Transverse colon (tissue), 4 donors: ENCODE measurements around the gene MACROH2A2. TPM values are rescaled to one million over a fixed set of nuclear protein-coding genes. Genes with fewer than 3 reads are reported as not detected.
"Not testable (repeated sequence)": the region's sequence is repeated elsewhere in the genome, so short reads cannot be mapped to it uniquely, and the experiment has no call there.

Experiments used
- DNase-seq: peaks from one replicate; pipeline ENCODE4 v3.0.0-alpha.2; 2019
- H3K27ac ChIP-seq, 4 donors: fragments of 200-600 bp; sonication (generic); 2 replicates each; pipeline ENCODE4 v1.5.1; 2016 to 2018; ENCODE audit warnings: inconsistent platforms in 4 of 4
- H3K27me3 ChIP-seq: fragments of 200-600 bp; sonication (generic); 2 replicates; pipeline ENCODE4 v1.5.1; 2017; ENCODE audit warnings: inconsistent platforms
- H3K36me3 ChIP-seq, 4 donors: fragments of 200-600 bp; sonication (generic); 2 replicates each; pipeline ENCODE4 v1.5.1; 2017 to 2019; ENCODE audit warnings: inconsistent platforms in 4 of 4
- H3K4me1 ChIP-seq, 4 donors: fragments of 200-600 bp; sonication (generic); 2 replicates each; pipeline ENCODE4 v1.5.1; 2017 to 2020; ENCODE audit warnings: inconsistent platforms in 4 of 4
- H3K4me3 ChIP-seq, 4 donors: fragments of 200-600 bp; sonication (generic); 1 replicate in 1 of 4; 2 replicates in 3 of 4; pipeline versions ENCODE4 v1.5.1 to v1.6.1; 2017 to 2019; ENCODE audit warnings: inconsistent platforms in 4 of 4
- H3K9me3 ChIP-seq, 2 donors: fragments of 200-600 bp; sonication (generic); 2 replicates each; pipeline ENCODE4 v1.5.1; 2017 to 2019; ENCODE audit warnings: inconsistent platforms in 2 of 2
- CTCF ChIP-seq, 5 experiments: fragments of 200-600 bp in 3 of 5; fragments of 450-650 bp in 2 of 5; sonication (generic) in 3 of 5; IDR thresholded peaks; 1 replicate in 2 of 5; 2 replicates in 3 of 5; pipeline ENCODE4 v1.5.1; 2016 to 2017; ENCODE audit warnings: antibody characterized with exemption in 5 of 5, inconsistent platforms in 3 of 5, mild to moderate bottlenecking in 2 of 5, moderate library complexity in 1 of 5
- EP300 ChIP-seq: sonication (generic); formaldehyde crosslinking; IDR thresholded peaks from one replicate; pipeline ENCODE4 v1.6.1; 2017; ENCODE audit warnings: antibody characterized with exemption, low read depth
- POLR2A ChIP-seq: fragments of 450-650 bp; IDR thresholded peaks from one replicate; pipeline ENCODE4 v1.6.1; 2016; ENCODE audit warnings: antibody characterized with exemption, mild to moderate bottlenecking, moderate library complexity
- POLR2AphosphoS5 ChIP-seq, 3 donors: sonication (generic); formaldehyde crosslinking; IDR thresholded peaks; one replicate each; pipeline ENCODE4 v1.6.1; 2016; ENCODE audit warnings: antibody characterized with exemption in 3 of 3
- WGBS, 2 donors: methylation state at CpG; one replicate each; pipeline ENCODE4 v1.1.5; 2018; ENCODE audit warnings: low coverage in 1 of 2; 5-methylcytosine and 5-hydroxymethylcytosine counted together
- in situ Hi-C, 4 donors: fragments of 200-750 bp; cut with MboI; loops; one replicate each; pipeline versions ENCODE4 v1.15.0 to v1.15.1; 2017; ENCODE audit warnings: low sequenced_read_pairs in 3 of 4, low pct_ligation_motif_present in 1 of 4, low pct_unique_long_range_greater_than_20kb in 1 of 4
- intact Hi-C: fragments of 100-400 bp; cut with DNase I; formaldehyde crosslinking; loops from one replicate; pipeline ENCODE4 v1.15.1; 2023; ENCODE audit warnings: low total_unique reads
- total RNA-seq, 4 donors: library from RNA; depleted of rRNA; stranded (reverse); fragments of >200 nt; gene quantifications; one replicate each; pipeline ENCODE4 v1.1.0, GENCODE V29; 2016

MACROH2A2 gene
- total RNA-seq, 4 donors from 2014 or later: 1.6 to 8.6 (median 7.8) TPM

- Histone ChIP-seq H3K27ac (no peak overlapping the region), H3K4me1 (no peaks in the 10 kb centered on the region), H3K27me3 (no peaks in the 10 kb centered on the region), H3K4me3 (no peak overlapping the region), H3K36me3 (peaks cover 0 to 3% (median 0%) of the 10 kb centered on the region in 4 donors), H3K9me3 (no peaks in the 10 kb centered on the region)
- WGBS, 2 donors: 85% methylated on average over 7 of the region's 7 CpGs; no CpG with 5 or more reads in 1 of the 2 donors
- TF ChIP-seq EP300 (no peak), POLR2AphosphoS5 (IDR thresholded peaks at IDR 0.05) (no peak), POLR2A (no peak), CTCF (IDR thresholded peaks at IDR 0.05) (no peak)
- DNase-seq: no peak
- in situ Hi-C loops: no loop called here
- intact Hi-C loops: no loop called here
These were observed 26.3 kb downstream of the MACROH2A2 start for GRCh38 chr10:70078937-70079336.

DNA sequence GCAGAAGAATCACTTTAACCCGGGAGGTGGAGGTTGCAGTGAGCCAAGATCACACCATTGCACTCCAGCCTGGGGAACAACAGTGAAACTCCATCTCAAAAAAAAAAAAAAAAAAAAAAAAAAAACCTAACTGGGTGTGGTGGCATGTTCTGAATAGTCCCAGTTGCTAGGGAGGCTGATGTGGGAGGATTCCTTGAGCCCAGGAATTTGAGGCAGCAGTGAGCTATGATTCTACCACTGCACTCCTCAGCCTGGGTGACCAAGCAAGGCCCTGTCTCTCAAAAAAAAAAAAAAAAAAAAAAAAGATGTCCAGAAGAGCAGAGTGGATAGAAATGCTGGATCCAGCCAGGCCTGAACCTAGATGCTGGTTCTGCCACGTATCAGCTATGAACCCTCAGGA lies 28.1 kb downstream of the MACROH2A2 start:
- H3K36me3 ChIP-seq, H3K4me1 ChIP-seq, intact Hi-C loops, DNase-seq, H3K4me3 ChIP-seq, H3K27me3 ChIP-seq, in situ Hi-C loops, H3K27ac ChIP-seq, H3K9me3 ChIP-seq: not testable (repeated sequence)
- 90 to 94% methylated on average over 2 of the region's 2 CpGs for WGBS, 2 donors

GRCh38 chr10:70084189-70084588 lies 31.5 kb downstream of the MACROH2A2 start:
- no peak overlapping the region for H3K4me3 ChIP-seq
- DNase-seq: no peak
- no peaks in the 10 kb centered on the region for H3K27me3 ChIP-seq
- H3K27ac ChIP-seq: no peak overlapping the region
- in situ Hi-C loops (no loop called here), intact Hi-C loops (no loop called here)
- no peak for TF ChIP-seq POLR2AphosphoS5 (IDR thresholded peaks at IDR 0.05)
- no peak for TF ChIP-seq CTCF (IDR thresholded peaks at IDR 0.05)
- no peak for TF ChIP-seq EP300
- no peak for TF ChIP-seq POLR2A
- H3K4me1 ChIP-seq: no peaks in the 10 kb centered on the region
- no peaks in the 10 kb centered on the region for H3K9me3 ChIP-seq
- H3K36me3 ChIP-seq: peaks cover 0 to 3% (median 0%) of the 10 kb centered on the region in 4 donors
- 83 to 85% methylated on average over 2 to 6 of the region's 6 CpGs for WGBS, 2 donors

- no peak for DNase-seq
- no peak overlapping the region for H3K27ac ChIP-seq
- intact Hi-C loops (no loop called here), in situ Hi-C loops (no loop called here)
- WGBS, 2 donors: 75 to 93% methylated on average over 3 of the region's 3 CpGs
- H3K9me3 ChIP-seq: no peaks in the 10 kb centered on the region
- no peak overlapping the region for H3K4me3 ChIP-seq
- H3K4me1 ChIP-seq: no peaks in the 10 kb centered on the region
- no peaks in the 10 kb centered on the region for H3K27me3 ChIP-seq
- no peak for TF ChIP-seq POLR2AphosphoS5 (IDR thresholded peaks at IDR 0.05)
- TF ChIP-seq EP300: no peak
- no peak for TF ChIP-seq CTCF (IDR thresholded peaks at IDR 0.05)
- TF ChIP-seq POLR2A: no peak
- peaks cover 0 to 3% (median 0%) of the 10 kb centered on the region in 4 donors for H3K36me3 ChIP-seq
These were observed 33.4 kb downstream of the MACROH2A2 start for GRCh38 chr10:70085975-70086613.
